NCI-H1417 (cell line): ENCODE data around the gene PNCK.
"Not testable (repeated sequence)": the region's sequence is repeated elsewhere in the genome, so short reads cannot be mapped to it uniquely, and the experiment has no call there.

Source experiments
- DNase-seq, 3 experiments: peaks; one replicate each; lab custom pipeline; 2025; lab: John Stamatoyannopoulos, UW

The PNCK gene

DNA sequence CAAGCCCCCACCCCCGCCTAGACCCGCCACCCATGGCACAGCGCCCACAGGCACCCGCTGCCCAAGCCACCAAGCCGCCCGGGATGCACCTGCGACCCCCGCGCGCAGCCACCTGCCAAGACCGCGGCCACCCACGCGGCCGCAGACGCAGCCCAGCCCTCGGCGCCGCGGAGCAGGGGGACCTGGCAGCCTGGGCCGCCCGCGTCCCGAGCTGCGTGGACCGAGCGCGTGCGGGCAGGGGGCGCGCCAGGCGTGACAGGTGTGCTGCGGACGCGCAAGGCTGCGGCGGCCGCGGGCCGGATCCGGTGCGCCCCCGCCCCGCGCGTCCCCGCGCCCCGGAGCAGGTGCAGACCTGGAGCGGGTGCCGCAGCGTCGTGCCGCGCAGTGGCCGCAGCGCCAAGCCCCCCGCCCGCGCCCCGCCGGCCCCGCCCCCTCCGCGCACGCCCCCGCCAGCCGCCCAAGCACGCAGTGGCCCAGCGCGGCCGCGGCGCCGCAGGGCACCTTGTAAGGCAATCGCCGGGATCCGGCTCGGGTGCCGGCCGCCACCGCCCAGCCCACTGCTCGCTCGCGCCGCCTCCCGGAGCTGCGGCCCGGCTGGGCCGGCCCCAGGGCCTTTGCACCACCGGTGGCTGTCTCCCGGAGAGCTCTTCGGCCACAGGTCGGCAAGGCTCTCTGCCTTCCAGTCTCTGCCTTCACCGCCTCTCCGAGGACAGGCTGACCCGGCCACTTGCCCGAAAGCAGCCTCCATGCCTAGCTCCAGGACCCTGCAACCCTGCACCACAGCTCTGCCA is at the start of gene PNCK:
Gene PNCK (minus strand): TSS at position 386 of the 791 bp plus-strand sequence. CDS start 737 bp downstream, outside the sequence.
- DNase-seq = peak in 1 of 3 experiments; percentile 21

DNA sequence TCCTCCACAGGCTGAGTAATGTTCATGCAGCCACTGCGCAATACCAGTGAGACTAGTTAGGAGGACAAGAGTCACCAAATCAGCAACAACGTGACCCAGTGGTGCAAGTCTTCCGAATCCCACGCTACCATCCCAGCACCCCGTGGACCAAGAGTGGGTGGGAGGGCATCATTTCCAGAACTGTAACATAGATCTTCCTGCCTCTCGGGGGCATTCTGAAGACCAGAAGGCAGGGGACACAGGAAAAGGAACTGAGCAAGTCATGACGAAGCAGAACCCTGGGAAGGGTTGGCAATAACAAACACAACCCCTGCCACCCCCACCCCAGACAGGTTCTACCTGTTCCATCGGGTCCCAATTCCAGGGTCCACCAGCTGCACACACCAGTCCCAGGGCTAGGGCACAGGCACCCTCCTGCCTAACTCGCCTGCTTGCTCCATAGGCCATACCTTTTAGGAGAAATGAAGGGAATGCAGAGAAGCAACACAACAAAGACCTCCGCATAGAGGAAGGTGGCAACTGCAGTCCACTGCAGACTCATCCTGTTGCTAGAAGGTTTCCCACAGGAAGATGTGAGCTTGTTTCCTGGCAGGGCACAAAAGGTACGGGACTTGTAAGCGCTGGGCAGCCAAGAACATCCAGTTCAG is 49.2 kb upstream of the PNCK start:
- no peak for DNase-seq

DNA sequence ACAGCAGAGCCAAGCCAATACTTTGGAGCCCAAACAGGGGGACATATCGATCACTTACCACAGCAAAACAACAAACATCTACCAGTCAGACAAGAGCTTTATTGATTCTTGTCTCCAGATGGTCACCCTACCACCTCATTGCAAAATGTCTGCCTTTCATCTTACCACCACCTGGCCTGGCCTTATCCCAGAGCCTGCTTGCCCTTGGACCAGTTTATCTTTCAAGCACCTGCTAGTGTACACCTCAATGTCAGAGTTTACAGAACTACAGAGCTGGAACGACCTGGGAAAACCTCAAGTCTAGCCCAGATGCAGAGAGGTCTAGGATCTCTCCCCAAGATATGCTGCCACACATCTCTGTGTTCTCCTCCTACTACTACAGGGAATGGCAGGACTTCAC is 46.1 kb upstream of the PNCK start:
- DNase-seq = no peak

DNA sequence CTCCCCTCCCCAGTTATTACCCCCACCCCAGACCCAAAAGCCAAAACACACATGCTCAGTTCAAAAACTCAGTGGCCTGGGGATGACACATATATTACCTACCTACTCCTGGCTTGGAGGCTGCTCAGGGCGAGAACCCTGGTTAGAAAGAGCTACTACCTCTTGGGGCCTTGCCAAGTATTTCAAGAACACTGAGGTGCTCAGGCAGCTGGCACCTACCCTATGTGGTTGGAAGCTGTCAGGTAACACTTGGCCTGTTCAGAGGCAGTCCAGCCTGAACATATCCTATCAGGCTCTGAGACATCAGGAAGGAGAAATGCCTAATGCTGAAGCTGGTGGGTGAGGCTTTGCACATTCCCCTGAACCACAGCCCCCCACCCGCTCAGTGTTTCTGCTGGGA is 45.6 kb upstream of the PNCK start:
- DNase-seq = no peak

DNA sequence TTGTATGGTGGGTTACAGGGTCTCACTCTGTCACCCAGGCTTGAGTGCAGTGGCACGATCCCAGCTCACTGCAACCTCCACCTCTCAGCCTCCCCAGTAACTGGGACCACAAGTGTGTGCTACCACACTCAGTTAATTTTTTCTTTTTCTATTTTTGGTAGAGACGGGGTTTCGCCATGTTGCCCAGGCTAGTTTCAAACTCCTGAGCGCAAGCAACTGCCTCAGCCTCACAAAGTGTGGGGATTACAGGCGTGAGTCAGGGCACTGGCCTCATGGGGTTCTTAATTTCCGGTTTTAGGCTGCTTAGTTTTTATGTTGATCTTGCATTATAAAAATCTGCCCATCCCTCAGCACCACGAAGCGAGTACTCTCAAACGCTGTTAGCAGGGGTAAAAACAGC is 43.8 kb upstream of the PNCK start:
- DNase-seq = no peak

DNA sequence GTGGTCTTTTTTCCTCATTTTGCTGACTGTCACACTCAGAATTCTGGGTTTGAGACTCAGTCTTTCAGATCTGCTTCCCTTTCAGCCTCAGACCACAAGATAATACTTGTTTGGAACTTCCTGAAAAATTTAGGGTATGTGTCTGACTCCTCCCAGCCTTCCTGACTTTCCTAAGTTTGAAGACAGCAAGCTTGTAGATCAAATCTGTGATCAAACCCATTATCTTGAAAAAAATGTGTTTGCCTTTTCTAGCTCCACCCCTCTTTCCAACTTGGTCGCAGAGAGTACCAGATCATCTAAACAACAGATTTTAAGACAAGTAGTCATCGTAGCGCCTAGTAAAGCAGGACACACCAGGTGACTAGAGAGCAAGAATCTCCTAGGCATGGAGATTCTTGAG is 40.6 kb upstream of the PNCK start:
- DNase-seq = no peak

DNA sequence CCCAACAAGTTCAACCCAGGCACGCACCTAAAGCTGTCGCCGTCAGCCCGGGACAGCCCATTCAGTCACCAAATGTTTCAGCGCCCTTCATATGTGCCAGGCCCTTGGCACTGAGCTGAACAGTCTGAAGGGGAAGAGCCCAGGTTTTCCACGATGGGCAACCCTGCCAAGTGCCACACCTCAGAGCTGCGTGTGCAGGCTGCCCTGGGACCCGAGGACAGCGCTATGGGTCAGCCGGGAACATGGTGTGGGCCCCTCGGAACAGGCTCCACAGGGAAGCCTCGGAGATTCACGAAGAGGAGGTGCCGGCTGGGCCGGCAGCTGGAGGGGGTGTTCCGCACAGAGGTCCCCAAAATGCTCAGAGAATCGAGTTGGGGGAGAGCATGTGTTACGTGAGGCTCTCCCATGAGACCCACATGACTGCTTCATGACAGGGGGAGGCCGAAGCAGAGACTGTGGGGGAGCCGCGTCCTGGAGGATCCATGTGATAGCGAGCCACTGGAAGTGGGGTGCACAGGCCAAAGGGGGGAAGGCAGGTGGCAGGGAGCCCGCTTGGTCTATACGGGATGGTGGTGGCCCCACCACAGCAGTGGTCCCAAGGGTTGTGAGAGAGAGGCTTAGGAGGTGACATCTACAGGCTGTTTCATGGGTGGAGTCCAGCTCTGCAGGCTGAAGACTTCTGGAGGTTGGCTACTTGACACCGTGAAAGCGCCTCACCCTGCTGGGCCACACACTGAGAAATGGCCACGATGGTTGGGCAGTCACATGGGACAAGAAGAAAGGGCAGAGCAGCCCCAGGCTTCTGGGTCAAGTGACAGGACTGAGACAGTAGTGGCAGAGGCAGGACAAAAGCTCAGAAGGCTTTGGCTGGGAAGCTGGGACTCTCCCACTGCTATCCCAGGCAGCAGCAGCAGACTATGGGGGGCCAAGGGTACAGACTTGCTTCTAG is 36.4 kb upstream of the PNCK start:
- no peak for DNase-seq

DNA sequence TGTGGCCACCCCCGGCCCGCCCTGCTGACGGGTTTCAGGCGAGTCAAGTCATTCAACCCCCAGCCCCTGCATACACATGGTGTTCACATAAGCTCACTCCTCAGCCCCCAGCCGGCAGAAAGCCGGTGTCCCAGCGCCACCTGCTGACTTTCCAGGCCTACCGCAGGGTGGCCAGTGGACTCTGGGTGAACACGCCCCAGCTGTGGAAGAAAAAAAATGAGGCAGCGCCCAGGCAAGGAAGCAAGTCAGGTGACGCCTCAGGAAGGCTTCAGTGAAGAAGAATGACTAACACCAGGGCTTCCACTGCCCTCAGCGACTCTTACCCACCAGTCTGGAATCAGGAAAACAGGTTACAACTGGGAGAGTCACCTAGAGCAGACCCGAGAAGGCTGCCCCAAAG is 34.8 kb upstream of the PNCK start:
- DNase-seq = peak; percentile 10 to 60 (median 27)

DNA sequence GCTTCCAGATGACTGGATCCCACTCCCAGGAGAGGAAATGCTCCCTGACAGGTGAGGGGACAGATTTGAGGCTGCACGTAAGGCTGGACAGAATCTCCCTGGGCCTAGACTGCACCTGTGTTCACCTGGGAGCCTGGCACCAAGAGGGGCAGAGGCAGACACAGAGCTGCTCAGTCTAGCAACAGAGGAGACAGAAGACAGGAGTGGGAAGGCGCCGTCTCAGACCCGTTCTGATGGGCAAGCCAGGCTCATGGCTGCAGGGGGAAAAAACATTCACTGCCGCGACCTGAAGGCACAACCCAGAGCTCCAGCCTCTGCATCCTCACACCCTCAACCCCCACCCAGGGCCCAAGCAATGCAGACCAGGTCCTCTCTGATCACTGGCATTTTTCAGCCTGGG is 33.8 kb upstream of the PNCK start:
- no peak for DNase-seq

DNA sequence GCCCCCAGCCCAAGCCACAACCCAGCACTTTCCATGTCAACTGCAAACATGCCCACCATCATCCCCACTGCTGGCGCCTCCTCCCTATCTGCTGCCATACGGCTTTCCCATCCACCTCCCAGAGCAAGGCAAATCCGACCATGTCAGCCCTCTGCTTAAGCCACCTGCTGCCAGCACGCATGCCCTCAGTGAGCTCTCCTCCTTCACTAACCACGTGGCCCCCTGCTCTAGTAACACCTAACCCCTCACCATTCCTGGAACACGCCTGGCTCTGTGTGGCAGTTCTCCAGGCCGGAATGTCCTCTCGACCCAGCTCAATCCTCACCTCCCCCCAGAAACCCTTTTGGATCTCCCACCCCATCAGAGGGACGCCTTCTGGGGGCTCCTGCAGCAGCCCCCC is 33.2 kb upstream of the PNCK start:
- DNase-seq = no peak

DNA sequence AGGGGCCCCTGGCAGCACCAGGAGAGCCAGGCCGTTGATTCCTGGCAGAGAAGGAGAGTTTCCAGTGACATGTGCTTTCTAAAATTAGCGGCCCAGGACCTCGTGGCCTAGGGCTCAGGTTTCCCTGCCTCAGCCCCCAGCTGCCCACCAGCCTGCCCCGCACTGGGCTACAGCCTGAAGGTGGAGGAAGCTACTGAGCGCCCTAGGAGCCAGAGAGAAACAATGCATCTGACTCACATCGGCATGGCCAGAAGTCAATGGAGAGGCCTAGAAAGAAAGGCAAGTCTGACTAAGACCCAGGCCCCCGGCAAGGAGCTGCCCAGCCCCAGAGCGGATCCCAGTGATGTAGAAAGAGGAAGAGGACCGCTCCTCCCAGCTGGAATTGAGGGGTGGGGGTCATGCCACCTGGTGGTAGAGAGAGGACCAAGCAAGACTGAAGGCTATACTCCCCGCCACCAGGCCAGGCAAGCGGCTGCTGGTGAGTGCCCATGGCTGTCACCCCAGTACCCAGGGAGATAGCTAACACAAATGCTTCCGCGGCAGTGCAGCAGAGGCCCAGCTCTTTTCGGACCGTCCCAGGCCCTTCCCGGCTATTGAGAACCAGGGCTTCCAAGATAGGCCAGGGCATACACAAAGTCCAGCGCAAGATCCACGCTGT is 31.9 kb upstream of the PNCK start:
- DNase-seq = not testable (repeated sequence)

DNA sequence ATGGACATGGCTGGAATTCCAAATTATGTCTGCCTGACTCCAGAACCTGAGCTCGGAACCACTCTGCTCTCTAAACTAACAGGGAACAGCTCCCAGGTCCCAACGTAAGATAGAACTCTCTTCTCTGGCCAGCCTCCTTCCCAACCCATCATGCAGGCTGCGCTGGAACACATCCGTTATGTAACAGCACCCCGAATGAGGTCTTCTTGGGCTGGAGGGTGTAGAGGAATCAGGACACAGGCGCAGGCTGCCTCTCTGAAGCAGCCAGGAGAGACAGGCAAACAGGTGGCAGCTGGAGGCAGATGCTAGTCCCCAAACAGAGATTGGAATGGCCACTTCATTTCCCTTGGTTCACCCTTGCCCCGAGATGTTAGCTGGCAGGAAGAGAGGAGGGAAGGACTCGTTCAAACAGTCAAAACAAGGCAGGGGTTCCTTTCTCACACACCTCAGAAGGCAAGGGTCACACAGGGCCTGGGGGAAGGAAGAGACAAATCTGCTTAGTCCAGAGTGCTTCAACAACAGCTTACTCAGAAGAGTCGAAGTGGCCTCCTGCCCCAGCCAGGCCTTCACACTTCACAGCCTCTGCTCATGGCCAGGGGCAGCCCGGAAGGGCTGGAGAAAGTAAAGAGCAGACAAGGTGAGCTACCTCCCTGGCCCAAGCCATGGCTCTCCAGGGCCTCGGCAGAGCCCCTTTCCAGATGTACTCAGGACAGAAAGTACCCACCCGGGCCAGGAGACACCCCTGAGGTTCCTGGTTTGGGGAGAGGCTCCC is 31.2 kb upstream of the PNCK start:
- not testable (repeated sequence) for DNase-seq

DNA sequence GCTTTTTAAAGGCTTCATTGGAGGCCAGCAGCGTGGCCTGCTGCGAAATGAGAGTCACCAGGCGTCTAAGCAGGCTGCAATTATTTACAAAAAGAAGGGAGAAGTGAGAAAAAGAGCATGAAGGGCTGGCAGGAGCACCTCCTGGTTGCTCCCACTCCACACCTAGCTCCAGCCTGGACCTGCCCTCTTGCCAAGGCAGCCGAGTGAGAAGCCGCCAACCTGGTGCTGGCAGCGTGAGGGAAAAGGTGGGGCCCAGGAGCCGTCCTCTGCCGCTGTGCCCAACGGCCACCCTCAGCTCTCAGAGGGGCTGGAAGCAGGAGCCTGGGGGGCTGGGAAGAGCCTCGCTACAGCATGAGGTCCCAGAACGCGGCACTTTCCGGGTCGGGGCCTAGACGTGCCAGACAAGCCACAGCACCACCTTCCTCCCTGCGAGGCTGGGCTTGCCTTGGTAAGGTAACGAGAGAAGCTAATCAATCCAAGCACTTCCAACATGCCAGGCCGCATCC is 30.5 kb upstream of the PNCK start:
- no peak for DNase-seq

DNA sequence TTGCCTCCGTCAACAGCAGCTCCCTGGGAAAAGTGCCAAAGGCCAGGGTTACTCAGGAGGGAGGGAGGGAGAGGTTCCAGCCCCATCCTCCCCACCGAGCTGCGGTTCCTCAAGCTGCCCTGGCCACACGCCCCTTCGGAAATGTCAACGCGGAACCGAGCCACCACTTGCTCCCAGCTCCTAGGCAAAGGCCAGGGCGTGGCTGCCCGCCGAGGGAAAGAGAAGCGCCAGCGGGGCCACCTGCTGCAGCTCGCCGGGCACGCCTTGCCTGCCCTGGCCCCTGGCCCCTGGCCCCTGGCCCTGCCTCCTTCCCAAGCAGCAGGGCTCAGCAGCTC is 29.4 kb upstream of the PNCK start:
- DNase-seq = no peak

DNA sequence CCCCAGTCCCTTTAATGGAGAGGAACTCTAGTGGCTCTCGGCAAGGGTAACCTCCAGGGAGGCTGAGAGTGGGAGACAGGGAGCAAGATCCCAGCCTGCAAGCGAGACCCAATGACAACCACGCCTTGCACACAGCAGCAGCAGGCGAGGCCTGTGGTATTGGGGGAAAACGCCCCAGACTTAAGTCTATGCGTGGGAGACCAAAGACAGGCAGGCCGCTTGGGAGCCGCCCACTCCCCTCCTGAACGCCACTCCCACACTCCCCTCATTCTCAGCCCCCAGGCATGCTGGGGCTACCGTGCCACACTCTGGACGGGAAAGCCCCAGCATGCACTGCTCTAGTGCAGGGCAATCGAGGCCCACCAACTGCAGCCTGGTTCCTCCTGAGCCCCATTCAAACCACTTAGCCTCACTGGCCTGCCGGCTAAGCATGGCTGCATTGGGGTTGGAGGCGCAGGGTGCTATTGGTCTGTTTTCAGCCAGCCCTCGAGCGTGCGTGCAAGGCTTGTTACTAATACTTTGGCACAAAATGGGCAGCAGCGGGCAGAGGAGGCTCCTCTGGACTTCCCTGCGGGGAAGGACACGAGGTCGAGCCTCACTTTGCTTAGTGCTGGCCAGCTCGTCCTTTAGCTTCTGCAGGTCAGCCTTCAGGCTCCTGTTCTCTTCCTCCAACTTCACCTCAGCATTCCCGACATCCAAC is 28.9 kb upstream of the PNCK start:
- DNase-seq = no peak

DNA sequence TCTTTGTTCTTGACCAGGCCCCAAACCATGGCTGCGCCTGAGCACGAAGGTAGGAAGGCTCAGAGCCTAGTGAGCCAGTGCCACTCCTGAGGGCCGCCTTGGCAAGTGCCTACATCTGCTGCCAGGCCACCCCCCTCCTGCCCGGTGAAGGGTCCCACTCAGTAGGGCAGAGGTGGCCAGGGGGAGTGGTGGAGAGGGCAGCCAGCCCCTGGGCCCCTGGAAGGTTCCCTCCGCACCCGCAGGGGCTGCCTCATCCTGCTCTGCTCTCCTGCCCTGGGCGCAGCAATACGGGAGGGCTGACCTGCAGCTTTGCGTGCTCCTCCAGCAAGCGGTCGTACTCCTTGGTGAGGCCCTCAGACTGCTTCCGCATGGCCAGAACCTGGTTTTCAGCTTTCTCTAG is 28.1 kb upstream of the PNCK start:
- DNase-seq = no peak

DNA sequence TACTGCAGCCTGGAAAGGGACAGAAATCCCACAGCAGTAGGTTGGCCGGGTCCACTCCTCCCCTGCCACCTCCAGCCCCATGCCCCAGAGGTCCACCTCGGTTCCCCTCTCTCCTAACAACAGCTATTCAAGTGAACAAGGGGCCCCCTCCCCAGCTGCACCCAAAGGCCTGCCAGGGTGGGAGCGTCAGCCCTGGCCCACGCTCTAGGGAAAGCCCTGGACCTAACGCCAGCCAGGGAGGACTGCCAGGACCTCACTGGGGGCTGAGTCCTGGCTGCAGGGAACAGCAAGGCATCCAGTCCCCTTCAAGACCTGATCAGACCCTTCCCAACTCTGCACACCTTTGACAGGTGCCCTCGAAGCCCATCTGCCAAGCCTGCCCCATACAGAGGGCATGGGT is 27.4 kb upstream of the PNCK start:
- DNase-seq = no peak

DNA sequence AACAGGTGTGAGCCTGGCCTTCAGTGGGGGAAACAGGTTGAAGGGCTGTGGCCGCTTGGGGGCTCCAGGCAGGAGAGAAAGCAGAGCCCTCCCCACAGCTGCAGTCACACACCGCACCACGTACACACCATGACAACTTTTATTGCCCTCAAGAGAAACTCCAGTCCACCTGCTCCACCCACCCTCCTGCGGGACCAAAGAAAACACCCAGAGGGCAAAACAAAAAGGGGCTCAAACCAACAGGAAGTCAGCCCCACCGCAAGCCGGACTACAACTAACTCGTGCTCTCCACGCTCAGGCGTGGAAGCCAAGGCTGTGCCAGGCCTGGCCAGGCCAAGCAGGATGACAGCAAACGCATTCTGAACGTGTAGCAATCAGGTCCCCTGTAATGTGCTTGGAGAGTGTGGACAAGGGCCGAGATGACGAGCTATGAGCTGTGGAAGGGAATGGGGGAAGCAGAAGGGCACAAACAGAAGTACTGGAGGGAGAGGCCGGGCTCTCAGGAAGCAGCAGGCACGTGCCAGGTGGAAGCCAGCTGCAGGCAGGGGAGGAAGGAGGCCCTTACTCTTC is 26.8 kb upstream of the PNCK start:
- no peak for DNase-seq

DNA sequence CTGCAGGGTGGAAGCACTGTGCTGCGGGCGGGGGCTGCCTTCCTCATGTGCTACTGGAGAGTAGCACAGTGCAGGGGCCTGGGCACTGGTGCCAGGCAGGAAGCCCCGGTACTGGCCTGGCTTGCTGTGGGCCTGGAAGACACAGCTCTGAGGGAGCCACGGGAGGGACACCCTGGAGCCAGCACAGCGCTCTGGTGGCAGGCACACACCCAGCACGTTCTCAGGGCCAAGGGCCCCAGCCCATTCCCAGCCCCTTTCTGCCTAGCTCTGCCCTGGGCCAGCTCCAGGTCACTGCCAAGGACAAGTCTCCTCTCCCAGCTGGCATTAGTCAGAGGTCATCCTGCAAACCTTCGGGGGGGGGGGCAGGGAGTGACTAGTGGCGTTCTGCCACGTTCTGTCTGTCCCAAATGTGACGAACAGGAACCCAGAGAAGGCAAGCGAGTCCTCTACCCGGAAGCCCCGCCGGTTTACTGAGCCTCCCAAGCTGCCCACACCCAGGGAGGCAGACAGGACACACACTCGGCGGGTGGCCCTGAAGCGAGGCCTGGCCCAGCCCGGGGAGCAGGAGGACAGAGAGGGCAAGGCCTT is 26.3 kb upstream of the PNCK start:
- DNase-seq = not testable (repeated sequence)
